T-cell (primary cell): Measurements from ENCODE around the gene CROT. TPM values are rescaled to one million over a fixed set of nuclear protein-coding genes. Genes with fewer than 3 reads are reported as not detected.
A peak's percentile ranks its signal among the peaks of the same experiment; 100 is the strongest.

Source experiments
- ATAC-seq, 4 experiments: fragments of 200-7000 bp in 3 of 4; fragments of 150-1000 bp in 1 of 4; cut with Tn5 transposase; replicated peaks in 1 of 4; 1 replicate in 3 of 4; 2 replicates in 1 of 4; pipeline ENCODE4 v1.10.0; 2021; ENCODE audit warnings: moderate library complexity in 3 of 4, mild to moderate bottlenecking in 2 of 4, moderate number of reproducible peaks in 1 of 4
- CTCF ChIA-PET, 2 donors: fragments of 300-600 bp; sonication (Branson Sonifier 250); formaldehyde crosslinking; loops; one replicate each; lab custom pipeline; 2022; ENCODE audit warnings: antibody characterized with exemption in 2 of 2; lab: Charles Lee
- POLR2A ChIA-PET, 2 donors: fragments of 300-600 bp; sonication (Branson Sonifier 250); formaldehyde crosslinking; loops; one replicate each; lab custom pipeline; 2022; ENCODE audit warnings: antibody characterized with exemption in 2 of 2; lab: Charles Lee
- DNase-seq, 35 experiments: peaks; one replicate each; pipeline versions ENCODE4 v3.0.0 to v3.0.0-alpha.2; 2013 to 2023
- H3K27ac ChIP-seq: one replicate; pipeline ENCODE4 v1.5.1; 2013; ENCODE audit warnings: low read length
- H3K27me3 ChIP-seq, 2 experiments: replicated peaks in 1 of 2; 1 replicate in 1 of 2; 2 replicates in 1 of 2; pipeline versions ENCODE4 v1.6.1 to v1.7.0; 2013; ENCODE audit warnings: low read length in 1 of 2, mixed read lengths in 1 of 2; ENCODE audit not compliant: control insufficient read depth in 2 of 2, insufficient read depth in 2 of 2; ENCODE audit errors: extremely low read depth in 1 of 2
- H3K36me3 ChIP-seq, 2 donors: 1 replicate in 1 of 2; 2 replicates in 1 of 2; pipeline versions ENCODE4 v1.6.1 to v1.7.0; 2013; ENCODE audit warnings: low read length in 1 of 2; ENCODE audit not compliant: control insufficient read depth in 2 of 2, insufficient read depth in 1 of 2; ENCODE audit errors: extremely low read depth in 1 of 2
- H3K4me1 ChIP-seq, 2 experiments: 1 replicate in 1 of 2; 2 replicates in 1 of 2; pipeline versions ENCODE4 v1.6.1 to v1.7.0; 2013; ENCODE audit warnings: low read length in 2 of 2, mixed read lengths in 1 of 2; ENCODE audit not compliant: insufficient read depth in 2 of 2, control insufficient read depth in 1 of 2; ENCODE audit errors: extremely low read depth in 1 of 2
- H3K4me3 ChIP-seq, 2 donors: 1 replicate in 1 of 2; 2 replicates in 1 of 2; pipeline versions ENCODE4 v1.5.1 to v1.7.0; 2013; ENCODE audit warnings: mild to moderate bottlenecking in 2 of 2, low read length in 1 of 2, moderate library complexity in 1 of 2; ENCODE audit not compliant: control insufficient read depth in 1 of 2; ENCODE audit errors: extremely low read depth in 1 of 2
- H3K9me3 ChIP-seq: 2 replicates; pipeline ENCODE4 v1.7.0; 2013
- H3K27ac Mint-ChIP-seq, 2 donors: one replicate each; pipeline ENCODE4 v1.8.0; 2020 to 2021; ENCODE audit warnings: mild to moderate bottlenecking in 2 of 2, mixed read lengths in 2 of 2
- H3K27me3 Mint-ChIP-seq, 2 donors: one replicate each; pipeline ENCODE4 v1.8.0; 2021 to 2022; ENCODE audit warnings: mixed read lengths in 2 of 2
- H3K36me3 Mint-ChIP-seq: one replicate; pipeline ENCODE4 v1.8.0; 2021; ENCODE audit warnings: mixed read lengths
- H3K4me1 Mint-ChIP-seq, 3 donors: one replicate each; pipeline ENCODE4 v1.8.0; 2020 to 2022; ENCODE audit warnings: mixed read lengths in 3 of 3, mild to moderate bottlenecking in 1 of 3
- H3K4me3 Mint-ChIP-seq, 3 donors: one replicate each; pipeline ENCODE4 v1.8.0; 2020 to 2022; ENCODE audit warnings: mild to moderate bottlenecking in 3 of 3, mixed read lengths in 3 of 3, moderate library complexity in 3 of 3
- H3K9me3 Mint-ChIP-seq, 3 donors: one replicate each; pipeline ENCODE4 v1.8.0; 2020 to 2022; ENCODE audit warnings: mixed read lengths in 3 of 3
- WGBS: methylation state at CpG from one replicate; pipeline ENCODE4 v1.1.5; 2013; ENCODE audit warnings: missing lambda C conversion rate; ENCODE audit not compliant: insufficient coverage; 5-methylcytosine and 5-hydroxymethylcytosine counted together
- total RNA-seq, 35 experiments: library from RNA in 6 of 35; stranded (reverse) in 6 of 35; fragments of 120-200 nt in 1 of 35; gene quantifications; one replicate each; pipeline versions ENCODE4 v1.2.1 to v1.2.4 and lab custom pipeline; 2013 to 2026

Gene CROT
- total RNA-seq, 5 donors from 2014 or later (not counting 1 experiment from before 2014, with no cell fraction given): 8.5 to 17.2 (median 11.8) TPM

GRCh38 chr7:87361320-87361719, 15.9 kb downstream of the CROT start:
- WGBS: 100% methylated on average over 2 of the region's 2 CpGs
- no peak for DNase-seq
- no peak overlapping the region for H3K4me3 Mint-ChIP-seq

GRCh38 chr7:87363342-87363741, 17.9 kb downstream of the CROT start:
- Mint-ChIP-seq H3K4me1 (no peaks in the 10 kb centered on the region), H3K27ac (no peak overlapping the region), H3K27me3 (no peaks in the 10 kb centered on the region), H3K36me3 (peaks cover 11% of the 10 kb centered on the region), H3K4me3 (no peak overlapping the region), H3K9me3 (no peaks in the 10 kb centered on the region)
- no peaks in the 10 kb centered on the region for H3K4me1 ChIP-seq
- no peaks in the 10 kb centered on the region for H3K9me3 ChIP-seq
- DNase-seq (no peak), ATAC-seq (no peak)
- peaks cover 0 to 12% of the 10 kb centered on the region in 2 donors for H3K36me3 ChIP-seq
- H3K4me3 ChIP-seq: no peak overlapping the region
- H3K27me3 ChIP-seq: no peaks in the 10 kb centered on the region
- no CpG with 5 or more reads among the region's 1 CpG for WGBS
- CTCF ChIA-PET: no interaction called here
- no peak overlapping the region for H3K27ac ChIP-seq
- POLR2A ChIA-PET: no interaction called here

More at GRCh38 chr7:87361320-87361719, 15.9 kb downstream of the CROT start:
- no peaks in the 10 kb centered on the region for H3K9me3 Mint-ChIP-seq
- no peak overlapping the region for H3K27ac Mint-ChIP-seq
- no peak overlapping the region for H3K4me3 ChIP-seq
- no peaks in the 10 kb centered on the region for H3K27me3 ChIP-seq
- no peak for ATAC-seq
- H3K9me3 ChIP-seq: no peaks in the 10 kb centered on the region
- peaks cover 24% of the 10 kb centered on the region for H3K36me3 Mint-ChIP-seq
- ChIA-PET CTCF (interaction anchor here in 1 of 2 donors (0.7 kb wide), 1 partner anchor 46 kb away, joined by 3 read pairs; no protein-coding TSS in a partner anchor), POLR2A (interaction anchor here in 1 of 2 donors (0.6 kb wide), 1 partner anchor 10 kb away, joined by 3 read pairs; no protein-coding TSS in a partner anchor)
- no peaks in the 10 kb centered on the region for H3K4me1 ChIP-seq
- no peaks in the 10 kb centered on the region for H3K4me1 Mint-ChIP-seq
- no peak overlapping the region for H3K27ac ChIP-seq
- no peaks in the 10 kb centered on the region for H3K27me3 Mint-ChIP-seq
- H3K36me3 ChIP-seq: peaks cover 0 to 23% of the 10 kb centered on the region in 2 donors

- H3K27me3 Mint-ChIP-seq: no peaks in the 10 kb centered on the region
- no peak overlapping the region for H3K27ac Mint-ChIP-seq
- H3K9me3 Mint-ChIP-seq: no peaks in the 10 kb centered on the region
- POLR2A ChIA-PET: no interaction called here
- no peak overlapping the region for H3K4me3 Mint-ChIP-seq
- H3K4me1 ChIP-seq: peaks cover 0 to 5% of the 10 kb centered on the region in 2 experiments
- no peak overlapping the region for H3K27ac ChIP-seq
- CTCF ChIA-PET: no interaction called here
- H3K4me3 ChIP-seq: no peak overlapping the region
- ATAC-seq: no peak
- peaks cover 0 to 12% of the 10 kb centered on the region in 2 donors for H3K36me3 ChIP-seq
- peaks cover 7% of the 10 kb centered on the region for H3K36me3 Mint-ChIP-seq
- H3K9me3 ChIP-seq: no peaks in the 10 kb centered on the region
- no peak for DNase-seq
- H3K27me3 ChIP-seq: no peaks in the 10 kb centered on the region
- H3K4me1 Mint-ChIP-seq: peaks cover 0 to 4% (median 4%) of the 10 kb centered on the region in 3 donors
Observed at GRCh38 chr7:87364246-87364645, 18.8 kb downstream of the CROT start.

GRCh38 chr7:87369216-87369615, 23.8 kb downstream of the CROT start:
- ChIA-PET POLR2A (interaction anchor here in 1 of 2 donors (0.9 kb wide), 1 partner anchor 24 kb away, joined by 3 read pairs; no protein-coding TSS in a partner anchor), CTCF (interaction anchor here in 1 of 2 donors (0.6 to 1.4 kb wide), 4 partner anchors 19 to 851 kb away, joined by 3 to 4 read pairs (median 4); no protein-coding TSS in a partner anchor)
- no peaks in the 10 kb centered on the region for H3K9me3 ChIP-seq
- H3K27me3 Mint-ChIP-seq: no peaks in the 10 kb centered on the region
- H3K4me3 Mint-ChIP-seq: peak overlapping the region in 1 of 3 donors; percentile 4
- WGBS: 42% methylated on average over 4 of the region's 4 CpGs
- no peak overlapping the region for H3K4me3 ChIP-seq
- DNase-seq: peak in 31 of 35 experiments; percentile 1 to 53 (median 13)
- H3K4me1 Mint-ChIP-seq: peaks cover 4 to 11% (median 4%) of the 10 kb centered on the region in 3 donors
- no peaks in the 10 kb centered on the region for H3K27me3 ChIP-seq
- H3K27ac Mint-ChIP-seq: peak overlapping the region; percentile 53 to 83
- peaks cover 0 to 9% of the 10 kb centered on the region in 2 donors for H3K36me3 ChIP-seq
- peaks cover 3 to 6% of the 10 kb centered on the region in 2 experiments for H3K4me1 ChIP-seq
- ATAC-seq: peak; percentile 68 to 85 (median 83)
- H3K9me3 Mint-ChIP-seq: no peaks in the 10 kb centered on the region
- no peak overlapping the region for H3K27ac ChIP-seq
- peaks cover 19% of the 10 kb centered on the region for H3K36me3 Mint-ChIP-seq

- peaks cover 23% of the 10 kb centered on the region for H3K36me3 Mint-ChIP-seq
- Histone ChIP-seq H3K27me3 (no peaks in the 10 kb centered on the region), H3K4me1 (peaks cover 3 to 6% of the 10 kb centered on the region in 2 experiments), H3K27ac (no peak overlapping the region), H3K36me3 (peaks cover 0 to 3% of the 10 kb centered on the region in 2 donors), H3K9me3 (no peaks in the 10 kb centered on the region), H3K4me3 (no peak overlapping the region)
- no CpG with 5 or more reads among the region's 1 CpG for WGBS
- no peaks in the 10 kb centered on the region for H3K9me3 Mint-ChIP-seq
- ChIA-PET CTCF (interaction anchor here in 1 of 2 donors (1.4 kb wide), 1 partner anchor 25 kb away, joined by 3 read pairs; no protein-coding TSS in a partner anchor), POLR2A (no interaction called here)
- no peak for ATAC-seq
- H3K27ac Mint-ChIP-seq: no peak overlapping the region
- no peak overlapping the region for H3K4me3 Mint-ChIP-seq
- peaks cover 4 to 11% (median 4%) of the 10 kb centered on the region in 3 donors for H3K4me1 Mint-ChIP-seq
- no peaks in the 10 kb centered on the region for H3K27me3 Mint-ChIP-seq
- no peak for DNase-seq
Observed at GRCh38 chr7:87370660-87371180, 25.3 kb downstream of the CROT start.

- H3K9me3 ChIP-seq: no peaks in the 10 kb centered on the region
- DNase-seq: no peak
- ChIA-PET CTCF (no interaction called here), POLR2A (interaction anchor here in 1 of 2 donors (0.7 kb wide), 1 partner anchor 31 kb away, joined by 7 read pairs; no protein-coding TSS in a partner anchor)
- ATAC-seq: no peak
- H3K36me3 Mint-ChIP-seq: peaks cover 38% of the 10 kb centered on the region
- H3K27me3 ChIP-seq: no peaks in the 10 kb centered on the region
- no peaks in the 10 kb centered on the region for H3K9me3 Mint-ChIP-seq
- no peaks in the 10 kb centered on the region for H3K4me1 ChIP-seq
- no peak overlapping the region for H3K4me3 ChIP-seq
- H3K4me3 Mint-ChIP-seq: no peak overlapping the region
- no peaks in the 10 kb centered on the region for H3K27me3 Mint-ChIP-seq
- H3K4me1 Mint-ChIP-seq: no peaks in the 10 kb centered on the region
- H3K27ac Mint-ChIP-seq: no peak overlapping the region
- no CpG with 5 or more reads among the region's 5 CpGs for WGBS
- H3K27ac ChIP-seq: no peak overlapping the region
- H3K36me3 ChIP-seq: no peaks in the 10 kb centered on the region
Observed at GRCh38 chr7:87375662-87376435, 30.4 kb downstream of the CROT start.
